Esophagus muscularis mucosa (tissue), 4 donors: ENCODE measurements around the gene CCNY. TPM values are rescaled to one million over a fixed set of nuclear protein-coding genes. Genes with fewer than 3 reads are reported as not detected.

Experiments used
- DNase-seq: peaks from one replicate; pipeline ENCODE4 v3.0.0-alpha.2; 2017; ENCODE audit errors: extremely low spot score
- H3K27ac ChIP-seq, 4 donors: fragments of 200-600 bp; sonication (generic); replicated peaks in 1 of 4; 1 replicate in 3 of 4; 2 replicates in 1 of 4; pipeline ENCODE4 v1.5.1; 2016 to 2019; ENCODE audit warnings: mild to moderate bottlenecking in 1 of 4
- H3K27me3 ChIP-seq, 4 donors: fragments of 200-600 bp; sonication (generic); one replicate each; pipeline versions ENCODE4 v1.5.1 to v1.6.0; 2016 to 2019
- H3K36me3 ChIP-seq, 4 donors: fragments of 200-600 bp; sonication (generic); one replicate each; pipeline ENCODE4 v1.5.1; 2016 to 2019
- H3K4me1 ChIP-seq, 4 donors: fragments of 200-600 bp; sonication (generic); one replicate each; pipeline ENCODE4 v1.5.1; 2016 to 2019
- H3K4me3 ChIP-seq, 4 donors: fragments of 200-600 bp; sonication (generic); 1 replicate in 2 of 4; 2 replicates in 2 of 4; pipeline ENCODE4 v1.5.1; 2016 to 2019; ENCODE audit warnings: mild to moderate bottlenecking in 4 of 4, moderate library complexity in 1 of 4
- H3K9me3 ChIP-seq, 4 donors: fragments of 200-600 bp; sonication (generic); 1 replicate in 3 of 4; 2 replicates in 1 of 4; pipeline ENCODE4 v1.5.1; 2016 to 2019
- CTCF ChIP-seq, 3 experiments: fragments of 200-600 bp in 2 of 3; fragments of 450-650 bp in 1 of 3; sonication (generic) in 2 of 3; IDR thresholded peaks; one replicate each; pipeline ENCODE4 v1.5.1; 2017 to 2019; ENCODE audit warnings: antibody characterized with exemption in 3 of 3, mild to moderate bottlenecking in 2 of 3, moderate library complexity in 1 of 3
- EP300 ChIP-seq: sonication (generic); formaldehyde crosslinking; IDR thresholded peaks from one replicate; pipeline ENCODE4 v1.6.1; 2017; ENCODE audit warnings: antibody characterized with exemption
- POLR2A ChIP-seq: fragments of 450-650 bp; IDR thresholded peaks from one replicate; pipeline ENCODE4 v1.6.1; 2017; ENCODE audit warnings: antibody characterized with exemption, moderate library complexity, mild to moderate bottlenecking, low read depth
- POLR2AphosphoS5 ChIP-seq, 2 donors: sonication (generic); formaldehyde crosslinking; IDR thresholded peaks; one replicate each; pipeline ENCODE4 v1.6.1; 2017; ENCODE audit warnings: antibody characterized with exemption in 2 of 2
- WGBS: methylation state at CpG from one replicate; pipeline ENCODE4 v1.1.5; 2018; 5-methylcytosine and 5-hydroxymethylcytosine counted together
- intact Hi-C: fragments of 100-400 bp; cut with DNase I; formaldehyde crosslinking; loops from one replicate; pipeline ENCODE4 v1.15.1; 2023
- total RNA-seq, 4 donors: library from RNA; depleted of rRNA; stranded (reverse); fragments of >200 nt; gene quantifications; one replicate each; pipeline versions ENCODE4 v1.1.0 to v1.2.1, GENCODE V29; 2016

The CCNY gene
- total RNA-seq, 4 donors from 2014 or later = 36.6 to 53.5 (median 47.0) TPM

GRCh38 chr10:35470248-35470924 is 134.1 kb downstream of the CCNY start:
- H3K4me3 ChIP-seq = no peak overlapping the region
- DNase-seq = no peak
- no peaks in the 10 kb centered on the region for H3K27me3 ChIP-seq
- no peak overlapping the region for H3K27ac ChIP-seq
- peaks cover 27 to 56% (median 39%) of the 10 kb centered on the region in 4 donors for H3K4me1 ChIP-seq
- H3K9me3 ChIP-seq = no peaks in the 10 kb centered on the region
- intact Hi-C loops = no loop called here
- TF ChIP-seq POLR2A (no peak), EP300 (no peak)
- WGBS = 79% methylated on average over 9 of the region's 9 CpGs
- no peaks in the 10 kb centered on the region for H3K36me3 ChIP-seq

GRCh38 chr10:35470925-35471315 is 134.6 kb downstream of the CCNY start:
- TF ChIP-seq EP300 (no peak), CTCF (IDR thresholded peaks at IDR 0.05) (no peak)
- Histone ChIP-seq H3K27me3 (no peaks in the 10 kb centered on the region), H3K4me3 (no peak overlapping the region), H3K27ac (no peak overlapping the region), H3K9me3 (no peaks in the 10 kb centered on the region), H3K36me3 (no peaks in the 10 kb centered on the region), H3K4me1 (peaks cover 26 to 51% (median 34%) of the 10 kb centered on the region in 4 donors)
- 79% methylated on average over 5 of the region's 5 CpGs for WGBS
- DNase-seq = no peak
- intact Hi-C loops = no loop called here

GRCh38 chr10:35471435-35471834 is 135.1 kb downstream of the CCNY start:
- DNase-seq = no peak
- TF ChIP-seq EP300 (no peak), POLR2AphosphoS5 (IDR thresholded peaks at IDR 0.05) (no peak), POLR2A (no peak), CTCF (IDR thresholded peaks at IDR 0.05) (no peak)
- Histone ChIP-seq H3K4me1 (peaks cover 26 to 46% (median 29%) of the 10 kb centered on the region in 4 donors), H3K9me3 (no peaks in the 10 kb centered on the region), H3K27me3 (no peaks in the 10 kb centered on the region), H3K4me3 (no peak overlapping the region), H3K27ac (no peak overlapping the region), H3K36me3 (no peaks in the 10 kb centered on the region)
- intact Hi-C loops = no loop called here
- 53% methylated on average over 3 of the region's 3 CpGs for WGBS

- TF ChIP-seq POLR2A (no peak), EP300 (no peak), POLR2AphosphoS5 (IDR thresholded peaks at IDR 0.05) (no peak), CTCF (IDR thresholded peaks at IDR 0.05) (no peak)
- H3K27ac ChIP-seq = no peak overlapping the region
- peaks cover 0 to 6% (median 0%) of the 10 kb centered on the region in 4 donors for H3K36me3 ChIP-seq
- no peak for DNase-seq
- H3K9me3 ChIP-seq = no peaks in the 10 kb centered on the region
- H3K4me1 ChIP-seq = peaks cover 0 to 11% (median 5%) of the 10 kb centered on the region in 4 donors
- intact Hi-C loops = no loop called here
- H3K27me3 ChIP-seq = no peaks in the 10 kb centered on the region
- no peak overlapping the region for H3K4me3 ChIP-seq
- WGBS = 94% methylated on average over 7 of the region's 9 CpGs
These were observed 143.8 kb downstream of the CCNY start for GRCh38 chr10:35480142-35480541.

GRCh38 chr10:35481413-35481812 is 145.1 kb downstream of the CCNY start:
- H3K9me3 ChIP-seq = no peaks in the 10 kb centered on the region
- no peak for DNase-seq
- intact Hi-C loops = no loop called here

More at GRCh38 chr10:35481413-35481812, 145.1 kb downstream of the CCNY start:
- Histone ChIP-seq H3K27ac (no peak overlapping the region), H3K36me3 (peaks cover 0 to 15% (median 0%) of the 10 kb centered on the region in 4 donors), H3K4me1 (peaks cover 0 to 11% (median 5%) of the 10 kb centered on the region in 4 donors), H3K27me3 (no peaks in the 10 kb centered on the region), H3K4me3 (no peak overlapping the region)
- 89% methylated on average over 2 of the region's 2 CpGs for WGBS
- TF ChIP-seq POLR2A = no peak
- no peak for TF ChIP-seq EP300
- TF ChIP-seq CTCF (IDR thresholded peaks at IDR 0.05) = no peak
- no peak for TF ChIP-seq POLR2AphosphoS5 (IDR thresholded peaks at IDR 0.05)
